HepG2 (cell line): Measurements from ENCODE around the gene EEF2. TPM values are rescaled to one million over a fixed set of nuclear protein-coding genes. Genes with fewer than 3 reads are reported as not detected.

Experiments used
- ATAC-seq: fragments of 200-7000 bp; cut with Tn5 transposase; 3 replicates; pipeline ENCODE4 v1.9.1; 2020; ENCODE audit warnings: mild to moderate bottlenecking, moderate library complexity
- BruUV-seq: library from RNA; stranded (reverse); fragments of 400-500 nt; replicated peaks from 2 replicates; lab custom pipeline; 2021; lab: Mats Ljungman, UMichigan
- CTCF ChIA-PET: fragments of 300-600 bp; formaldehyde crosslinking; extraction: SDS; loops from one replicate; lab custom pipeline; 2021; ENCODE audit warnings: low total read pairs, inconsistent platforms, low intra/inter-chr PET ratio; lab: Yijun Ruan, JAX
- POLR2A ChIA-PET: fragments of 350-600 bp; sonication (Branson Sonifier 250); formaldehyde crosslinking; loops from one replicate; lab custom pipeline; 2020; ENCODE audit warnings: antibody characterized with exemption, inconsistent platforms; lab: Yijun Ruan, JAX
- DNase-seq: peaks from one replicate; pipeline ENCODE4 v3.0.0-alpha.2; 2015; ENCODE audit warnings: low spot score
- FAIRE-seq: peaks from 3 replicates; lab custom pipeline; 2011; peaks lifted over from hg19 to GRCh38; lab: Jason Lieb, UNC
- H2AFZ ChIP-seq: one replicate; pipeline ENCODE4 v1.6.1; 2011; ENCODE audit warnings: low read length, inconsistent platforms
- H3K27ac ChIP-seq: fragments of 300-600 bp; 3 replicates; pipeline ENCODE4 v1.8.0; 2011; ENCODE audit warnings: mixed run types, mild to moderate bottlenecking, mixed read lengths, low read length, inconsistent platforms; ENCODE audit not compliant: insufficient read depth; ENCODE audit errors: extremely low read length
- H3K27me3 ChIP-seq, 2 experiments: fragments of 200-600 bp in 1 of 2; 2 replicates in 1 of 2; 3 replicates in 1 of 2; pipeline versions ENCODE4 v1.6.0 to v1.8.0; 2011; ENCODE audit warnings: low read length in 2 of 2, mild to moderate bottlenecking in 2 of 2, moderate library complexity in 2 of 2, inconsistent platforms in 1 of 2; ENCODE audit not compliant: insufficient read depth in 2 of 2, control insufficient read depth in 1 of 2
- H3K36me3 ChIP-seq, 2 experiments: fragments of 200-600 bp in 1 of 2; replicated peaks in 1 of 2; 2 replicates in 1 of 2; 3 replicates in 1 of 2; pipeline versions ENCODE4 v1.5.1 to v1.8.0; 2011; ENCODE audit warnings: low read length in 2 of 2, inconsistent platforms in 1 of 2; ENCODE audit not compliant: insufficient read depth in 2 of 2, control insufficient read depth in 1 of 2
- H3K4me1 ChIP-seq: 2 replicates; pipeline ENCODE4 v1.5.1; 2012; ENCODE audit warnings: low read length, inconsistent platforms; ENCODE audit not compliant: insufficient read depth
- H3K4me2 ChIP-seq: 2 replicates; pipeline ENCODE4 v1.6.0; 2011; ENCODE audit warnings: low read depth, low read length, inconsistent platforms
- H3K4me3 ChIP-seq, 3 experiments: fragments of 200-600 bp in 1 of 3; sonication (generic), shearing (Covaris generic) in 1 of 3; replicated peaks in 1 of 3; 2 replicates each; pipeline ENCODE4 v1.5.1; 2011 to 2016; ENCODE audit warnings: low read length in 3 of 3, inconsistent platforms in 2 of 3, low read depth in 2 of 3, mild to moderate bottlenecking in 2 of 3, control low read depth in 1 of 3, mixed read lengths in 1 of 3; ENCODE audit not compliant: insufficient read depth in 1 of 3
- H3K79me2 ChIP-seq: one replicate; pipeline ENCODE4 v1.6.1; 2011; ENCODE audit warnings: low read length, inconsistent platforms; ENCODE audit not compliant: insufficient read depth
- H3K9ac ChIP-seq: 2 replicates; pipeline ENCODE4 v1.6.0; 2011; ENCODE audit warnings: mild to moderate bottlenecking, low read depth, low read length, inconsistent platforms; ENCODE audit not compliant: insufficient read depth
- H3K9me3 ChIP-seq: 2 replicates; pipeline ENCODE4 v1.5.1; 2012; ENCODE audit warnings: mild to moderate bottlenecking, low read length
- H4K20me1 ChIP-seq: 2 replicates; pipeline ENCODE4 v1.6.0; 2011; ENCODE audit warnings: inconsistent platforms, mild to moderate bottlenecking, low read length, moderate library complexity; ENCODE audit not compliant: insufficient read depth
- CEBPG ChIP-seq: IDR thresholded peaks from 2 replicates; pipeline ENCODE4 v1.6.1; 2016
- HDAC2 ChIP-seq: sonication (generic); formaldehyde crosslinking; IDR thresholded peaks from 2 replicates; pipeline ENCODE4 v1.4.0; 2020; ENCODE audit warnings: missing genetic modification reagents
- ZBTB39 ChIP-seq: sonication (generic); formaldehyde crosslinking; IDR thresholded peaks from 2 replicates; pipeline ENCODE4 v1.5.0; 2020; ENCODE audit warnings: missing genetic modification reagents
- ZNF468 ChIP-seq: sonication (generic); formaldehyde crosslinking; IDR thresholded peaks from 2 replicates; pipeline ENCODE4 v1.8.0; 2022; ENCODE audit warnings: mild to moderate bottlenecking, moderate library complexity, missing genetic modification reagents
- WGBS: methylation state at CpG from one replicate; pipeline ENCODE4 v1.1.6; 2017; ENCODE audit warnings: low lambda C conversion rate; 5-methylcytosine and 5-hydroxymethylcytosine counted together
- in situ Hi-C: cut with HindIII; loops from 2 replicates; pipeline ENCODE4 v1.10.0; 2017; ENCODE audit warnings: low pct_unique_long_range_greater_than_20kb; ENCODE audit not compliant: extremely low pct_ligation_motif_present
- intact Hi-C: fragments of 100-400 bp; cut with micrococcal nuclease; formaldehyde crosslinking; loops from one replicate; pipeline ENCODE4 v1.10.0; 2022; ENCODE audit not compliant: unreplicated experiment
- polyA plus RNA-seq, 8 experiments: library from polyadenylated mRNA; depleted of rRNA in 3 of 8; stranded (reverse) in 7 of 8; unstranded in 1 of 8; fragments of >200 nt; fragmentation: Illumina TruSeq in 4 of 8; extraction: Trizol in 4 of 8; gene quantifications; 2 replicates each; pipeline versions ENCODE4 v1.2.1 to v1.2.3, GENCODE V29; 2011 to 2016; ENCODE audit warnings: low read depth in 4 of 8, missing spikeins in 1 of 8, mixed read lengths in 1 of 8; ENCODE audit not compliant: insufficient read depth in 1 of 8
- total RNA-seq, 5 experiments: library from RNA; depleted of rRNA; stranded (reverse); fragments of >200 nt; fragmentation: Illumina TruSeq; extraction: Trizol; gene quantifications; 2 replicates each; pipeline ENCODE4 v1.2.3, GENCODE V29; 2016; ENCODE audit warnings: low read depth in 1 of 5

The EEF2 gene
- total and polyA plus RNA-seq, 2 of the 13 experiments (the other 11 are each of a cell fraction or from before 2014, with no cell fraction given), result 1,441 to 1,777 TPM

DNA sequence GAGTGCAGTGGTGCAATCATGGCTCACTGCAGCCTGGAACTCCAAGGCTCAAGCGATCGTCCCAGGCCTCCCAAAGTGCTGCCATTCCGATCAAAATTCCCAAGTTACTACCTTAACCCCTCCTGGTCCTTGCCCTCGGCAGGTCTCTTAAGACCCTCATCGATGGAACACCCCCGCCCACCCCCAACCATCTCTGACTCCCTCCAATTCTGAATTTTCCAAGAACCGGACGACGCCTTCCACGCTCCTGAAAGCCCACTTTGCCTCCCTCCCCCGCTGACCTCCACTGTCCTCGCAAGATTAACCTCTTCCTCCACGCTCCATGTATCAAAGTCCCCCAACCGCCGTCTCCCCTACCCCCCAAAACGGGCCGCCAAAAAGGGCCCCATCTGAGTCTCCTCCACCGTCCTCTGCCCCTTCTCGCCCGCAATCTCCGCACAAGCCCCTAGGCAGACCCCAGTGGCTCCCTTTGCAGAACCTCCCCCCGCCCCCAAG lies 14.9 kb downstream of the EEF2 start:
- Histone ChIP-seq H4K20me1 (peaks cover 20% of the 10 kb centered on the region), H2AFZ (no peak overlapping the region), H3K4me1 (peaks cover 28% of the 10 kb centered on the region), H3K79me2 (peaks cover 26% of the 10 kb centered on the region), H3K4me2 (peak overlapping the region; percentile 95), H3K27ac (peak overlapping the region; percentile 72), H3K36me3 (peaks cover 15 to 24% of the 10 kb centered on the region in 2 experiments; a peak in 4 of 5 replicates), H3K27me3 (no peaks in the 10 kb centered on the region; a peak in 1 of 5 replicates), H3K4me3 (peak overlapping the region; percentile 95 to 98 (median 97)), H3K9me3 (no peaks in the 10 kb centered on the region), H3K9ac (peak overlapping the region; percentile 94)
- POLR2A ChIA-PET, result interaction anchor here (0.7 to 2.4 kb wide), 7 partner anchors 8 to 1020 kb away, joined by 3 to 118 read pairs (median 3); partner anchors contain the start of gene EEF2
- TF ChIP-seq ZBTB39 (CRISPR knock-in tag) (0 out of 2 replicates have a peak, but pooled peaks have one; percentile 16), CEBPG (CRISPR knock-in tag) (0 out of 2 replicates have a peak, but pooled peaks have one; percentile 14), HDAC2 (CRISPR knock-in tag) (no peak), ZNF468 (CRISPR knock-in tag) (0 out of 2 replicates have a peak, but pooled peaks have one; percentile 10)
- intact Hi-C loops (no loop called here), in situ Hi-C loops (no loop called here)
- BruUV-seq, result no TSS peak
- under 1% methylated on average over 21 of the region's 22 CpGs for WGBS
- ATAC-seq, result peak; percentile 8
- CTCF ChIA-PET, result no interaction called here
- DNase-seq, result no peak
- no peak for FAIRE-seq
